Trophoblast cell (in vitro differentiated cells and primary cell): Measurements from ENCODE around the gene CCNI2.

ENCODE experiments used
- DNase-seq, 2 donors: peaks; one replicate each; pipeline ENCODE4 v3.0.0-alpha.2; 2016
- H2AFZ ChIP-seq: 2 replicates; pipeline ENCODE4 v1.6.1; 2013; ENCODE audit warnings: low read length, moderate library complexity, mild to moderate bottlenecking; ENCODE audit not compliant: insufficient read depth, poor library complexity
- H2AK5ac ChIP-seq: 2 replicates; pipeline ENCODE4 v1.6.1; 2013; ENCODE audit warnings: mild to moderate bottlenecking, low read length
- H2BK120ac ChIP-seq: 2 replicates; pipeline ENCODE4 v1.6.1; 2013; ENCODE audit warnings: low read length, mild to moderate bottlenecking, moderate library complexity; ENCODE audit not compliant: insufficient read depth, poor library complexity
- H2BK12ac ChIP-seq: 2 replicates; pipeline ENCODE4 v1.6.1; 2013; ENCODE audit warnings: mild to moderate bottlenecking, low read length, moderate library complexity
- H2BK5ac ChIP-seq: 2 replicates; pipeline ENCODE4 v1.6.1; 2013; ENCODE audit warnings: low read length, low read depth, moderate library complexity, mild to moderate bottlenecking; ENCODE audit not compliant: poor library complexity
- H3K14ac ChIP-seq: 2 replicates; pipeline ENCODE4 v1.6.1; 2013; ENCODE audit warnings: mild to moderate bottlenecking, low read length
- H3K18ac ChIP-seq: 2 replicates; pipeline ENCODE4 v1.6.1; 2013; ENCODE audit warnings: mild to moderate bottlenecking, low read length
- H3K23ac ChIP-seq: 2 replicates; pipeline ENCODE4 v1.6.1; 2013; ENCODE audit warnings: low read length
- H3K27ac ChIP-seq: 2 replicates; pipeline ENCODE4 v1.5.1; 2013; ENCODE audit warnings: low read depth, mild to moderate bottlenecking, inconsistent platforms, low read length, moderate library complexity
- H3K27me3 ChIP-seq: 2 replicates; pipeline ENCODE4 v1.6.1; 2013; ENCODE audit warnings: inconsistent platforms, mild to moderate bottlenecking, low read length, moderate library complexity; ENCODE audit not compliant: insufficient read depth
- H3K36me3 ChIP-seq, 2 experiments: 1 replicate in 1 of 2; 2 replicates in 1 of 2; pipeline ENCODE4 v1.6.1; 2013; ENCODE audit warnings: low read length in 2 of 2, mild to moderate bottlenecking in 2 of 2, moderate library complexity in 1 of 2; ENCODE audit not compliant: insufficient read depth in 2 of 2, control insufficient read depth in 1 of 2
- H3K4ac ChIP-seq: 2 replicates; pipeline ENCODE4 v1.6.1; 2013; ENCODE audit warnings: low read depth, mild to moderate bottlenecking, low read length, moderate library complexity
- H3K4me1 ChIP-seq, 2 experiments: 1 replicate in 1 of 2; 2 replicates in 1 of 2; pipeline ENCODE4 v1.6.1; 2013; ENCODE audit warnings: low read length in 2 of 2, mild to moderate bottlenecking in 2 of 2, moderate library complexity in 1 of 2; ENCODE audit not compliant: insufficient read depth in 2 of 2, control insufficient read depth in 1 of 2
- H3K4me2 ChIP-seq: 2 replicates; pipeline ENCODE4 v1.6.1; 2013; ENCODE audit warnings: inconsistent platforms, mild to moderate bottlenecking, low read length, moderate library complexity
- H3K4me3 ChIP-seq: 2 replicates; pipeline ENCODE4 v1.5.1; 2013; ENCODE audit warnings: mild to moderate bottlenecking, low read depth, low read length, inconsistent platforms
- H3K79me1 ChIP-seq: one replicate; pipeline ENCODE4 v1.6.1; 2013; ENCODE audit warnings: low read length
- H3K79me2 ChIP-seq: 2 replicates; pipeline ENCODE4 v1.6.1; 2013; ENCODE audit warnings: low read length, mild to moderate bottlenecking; ENCODE audit not compliant: control insufficient read depth, insufficient read depth, poor library complexity
- H3K9ac ChIP-seq: 2 replicates; pipeline ENCODE4 v1.6.1; 2013; ENCODE audit warnings: mild to moderate bottlenecking, low read length
- H3K9me3 ChIP-seq: 2 replicates; pipeline ENCODE4 v1.6.1; 2013; ENCODE audit warnings: low read depth, mild to moderate bottlenecking, control low read depth, inconsistent platforms, low read length; ENCODE audit not compliant: insufficient read depth
- H4K12ac ChIP-seq: 2 replicates; pipeline ENCODE4 v1.6.1; 2013; ENCODE audit warnings: low read depth, mild to moderate bottlenecking, low read length, moderate library complexity
- H4K8ac ChIP-seq: 2 replicates; pipeline ENCODE4 v1.6.1; 2013; ENCODE audit warnings: low read depth, mild to moderate bottlenecking, low read length, moderate library complexity
- H4K91ac ChIP-seq: one replicate; pipeline ENCODE4 v1.6.1; 2013; ENCODE audit warnings: low read depth, mild to moderate bottlenecking, low read length, moderate library complexity
- WGBS: extraction: QIAGEN DNeasy Blood & Tissue Kit; methylation state at CpG from one replicate; pipeline ENCODE4 v1.1.7; 2013; ENCODE audit warnings: missing lambda C conversion rate; ENCODE audit not compliant: insufficient read length, insufficient coverage; ENCODE audit errors: extremely low coverage; 5-methylcytosine and 5-hydroxymethylcytosine counted together

CCNI2 gene

GRCh38 chr5:132754111-132754510 lies 6.9 kb downstream of the CCNI2 start:
- Histone ChIP-seq H3K18ac (no peak overlapping the region), H3K4me1 (peaks cover 7 to 8% of the 10 kb centered on the region in 2 experiments), H2BK120ac (no peak overlapping the region), H3K4ac (no peak overlapping the region), H4K12ac (no peak overlapping the region), H3K14ac (no peak overlapping the region), H2BK5ac (no peak overlapping the region), H3K9ac (no peak overlapping the region), H3K4me2 (no peak overlapping the region), H3K23ac (no peak overlapping the region), H4K91ac (no peak overlapping the region), H3K27me3 (no peaks in the 10 kb centered on the region), H2BK12ac (no peak overlapping the region), H2AFZ (no peak overlapping the region), H3K9me3 (no peaks in the 10 kb centered on the region), H2AK5ac (no peak overlapping the region), H3K27ac (no peak overlapping the region), H3K79me2 (no peaks in the 10 kb centered on the region), H3K79me1 (peaks cover 2% of the 10 kb centered on the region), H4K8ac (no peak overlapping the region), H3K4me3 (no peak overlapping the region), H3K36me3 (peaks cover 21 to 37% of the 10 kb centered on the region in 2 experiments)
- no CpG with 5 or more reads among the region's 4 CpGs for WGBS
- no peak for DNase-seq

GRCh38 chr5:132754947-132755346 lies 7.7 kb downstream of the CCNI2 start:
- H2BK12ac ChIP-seq, result no peak overlapping the region
- peaks cover 15 to 16% of the 10 kb centered on the region in 2 experiments for H3K4me1 ChIP-seq
- no peak overlapping the region for H2AFZ ChIP-seq
- peaks cover 29 to 44% of the 10 kb centered on the region in 2 experiments for H3K36me3 ChIP-seq
- H3K4me2 ChIP-seq, result no peak overlapping the region
- no peaks in the 10 kb centered on the region for H3K9me3 ChIP-seq
- no peak overlapping the region for H3K4ac ChIP-seq
- no peak overlapping the region for H3K23ac ChIP-seq
- H4K12ac ChIP-seq, result no peak overlapping the region
- no peaks in the 10 kb centered on the region for H3K27me3 ChIP-seq
- no peak overlapping the region for H3K4me3 ChIP-seq
- no peaks in the 10 kb centered on the region for H3K79me2 ChIP-seq
- H2AK5ac ChIP-seq, result no peak overlapping the region
- no peak overlapping the region for H3K18ac ChIP-seq
- no peak overlapping the region for H3K14ac ChIP-seq
- no peak overlapping the region for H2BK5ac ChIP-seq
- DNase-seq, result no peak
- H2BK120ac ChIP-seq, result no peak overlapping the region
- H4K8ac ChIP-seq, result no peak overlapping the region
- H3K79me1 ChIP-seq, result peaks cover 7% of the 10 kb centered on the region
- H4K91ac ChIP-seq, result no peak overlapping the region
- no peak overlapping the region for H3K27ac ChIP-seq
- no peak overlapping the region for H3K9ac ChIP-seq

- Histone ChIP-seq H2AFZ (no peak overlapping the region), H4K8ac (no peak overlapping the region), H3K23ac (no peak overlapping the region), H2AK5ac (no peak overlapping the region), H3K18ac (no peak overlapping the region), H3K9me3 (no peaks in the 10 kb centered on the region), H4K91ac (no peak overlapping the region), H4K12ac (no peak overlapping the region), H3K36me3 (peaks cover 45 to 58% of the 10 kb centered on the region in 2 experiments), H2BK120ac (no peak overlapping the region), H2BK12ac (no peak overlapping the region), H3K79me1 (peaks cover 8% of the 10 kb centered on the region), H3K14ac (no peak overlapping the region), H2BK5ac (no peak overlapping the region), H3K4me3 (no peak overlapping the region), H3K4ac (no peak overlapping the region), H3K27me3 (no peaks in the 10 kb centered on the region), H3K4me2 (no peak overlapping the region), H3K9ac (no peak overlapping the region), H3K27ac (no peak overlapping the region), H3K79me2 (no peaks in the 10 kb centered on the region), H3K4me1 (peaks cover 22 to 26% of the 10 kb centered on the region in 2 experiments)
- DNase-seq, result no peak
- WGBS, result no CpG with 5 or more reads among the region's 5 CpGs
Observed at GRCh38 chr5:132756542-132756941, 9.3 kb downstream of the CCNI2 start.

- Histone ChIP-seq H3K4me3 (no peak overlapping the region), H3K14ac (no peak overlapping the region), H3K18ac (peak overlapping the region; percentile 56), H3K79me1 (peaks cover 10% of the 10 kb centered on the region), H2AFZ (no peak overlapping the region), H4K12ac (no peak overlapping the region), H3K23ac (no peak overlapping the region), H3K9me3 (no peaks in the 10 kb centered on the region), H2BK120ac (no peak overlapping the region), H3K79me2 (no peaks in the 10 kb centered on the region), H3K4me1 (peaks cover 22 to 37% of the 10 kb centered on the region in 2 experiments), H3K9ac (no peak overlapping the region), H2AK5ac (no peak overlapping the region), H2BK12ac (no peak overlapping the region), H4K8ac (no peak overlapping the region), H3K36me3 (peaks cover 58 to 70% of the 10 kb centered on the region in 2 experiments), H3K27ac (peak overlapping the region; percentile 11), H3K4me2 (no peak overlapping the region), H3K27me3 (no peaks in the 10 kb centered on the region), H4K91ac (peak overlapping the region; percentile 53), H3K4ac (peak overlapping the region; percentile 13), H2BK5ac (peak overlapping the region; percentile 29)
- no peak for DNase-seq
- WGBS, result no CpG with 5 or more reads among the region's 13 CpGs
Observed at GRCh38 chr5:132758451-132758850, 11.2 kb downstream of the CCNI2 start.
